ENCODE results near the gene PPM1N. TPM values are rescaled to one million over a fixed set of nuclear protein-coding genes. Genes with fewer than 3 reads are reported as not detected.

The PPM1N gene
- polyA plus RNA-seq, 3 donors: 1.3 to 4.3 (median 2.7) TPM

DNA sequence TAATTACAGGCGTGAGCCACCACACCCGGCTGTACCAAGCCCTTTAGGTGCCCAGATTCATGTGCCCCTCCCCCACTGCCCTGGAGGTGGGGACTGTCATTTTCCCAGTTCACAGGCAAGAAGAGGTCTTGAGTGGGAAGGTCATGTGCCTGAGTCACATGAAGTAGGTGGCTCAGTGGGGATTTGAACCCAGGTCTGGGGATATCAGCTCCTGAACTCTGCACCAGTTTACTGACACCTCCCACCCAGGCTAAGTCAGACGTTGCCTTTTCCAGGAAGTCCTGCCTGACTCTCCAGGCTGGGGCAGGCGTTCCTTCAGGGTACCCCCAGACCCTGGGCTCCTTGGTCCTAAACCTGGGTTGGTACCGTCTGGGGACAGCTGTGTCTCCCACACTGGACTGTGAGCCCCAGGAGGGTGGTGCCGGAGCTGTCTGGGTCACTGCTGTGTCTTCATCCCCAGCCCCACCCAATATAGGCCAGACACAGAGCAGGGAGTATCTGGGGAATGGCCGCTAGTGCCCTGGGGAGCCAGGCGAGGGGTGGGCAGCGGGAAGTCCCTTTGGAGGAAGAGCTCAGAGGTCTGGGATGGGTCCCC lies 17.7 kb downstream of the PPM1N start:
- Histone ChIP-seq H4K20me1 (ENCODE audit: insufficient read depth, low read length) (peaks cover 95% of the 10 kb centered on the region), H2AFZ (ENCODE audit: insufficient read depth, low read depth, low read length, poor library complexity, severe bottlenecking) (no peak overlapping the region), H3K9ac (ENCODE audit: insufficient read depth, low read length, poor library complexity, severe bottlenecking) (peak overlapping the region; percentile 68), H3K79me2 (ENCODE audit: insufficient read depth, low read length) (peaks cover 94% of the 10 kb centered on the region), H3K27ac (ENCODE audit: low read depth in 1 of 2, low read length in 2 of 2) (peak overlapping the region; percentile 84 to 96), H3K4me1 (ENCODE audit: control insufficient read depth in 1 of 2, insufficient read depth in 2 of 2, low read length in 2 of 2) (peaks cover 72 to 80% of the 10 kb centered on the region in 2 donors), H3K4me2 (replicated peaks; ENCODE audit: extremely low read depth, low read length, poor library complexity, severe bottlenecking) (peak overlapping the region; percentile 79), H3K27me3 (ENCODE audit: control insufficient read depth in 2 of 2, insufficient read depth in 2 of 2, low read length in 2 of 2) (no peaks in the 10 kb centered on the region), H3K9me3 (replicated peaks in 1 of 2; ENCODE audit: control insufficient read depth in 1 of 2, insufficient read depth in 1 of 2, low read length in 2 of 2) (no peaks in the 10 kb centered on the region), H3K36me3 (replicated peaks in 1 of 2; ENCODE audit: control insufficient read depth in 1 of 2, insufficient read depth in 2 of 2, low read length in 2 of 2) (peaks cover 38 to 57% of the 10 kb centered on the region in 2 donors), H3K4me3 (replicated peaks in 1 of 3; ENCODE audit: low read depth in 2 of 3, low read length in 3 of 3) (peak overlapping the region; percentile 2 to 100 (median 32))
- 0% methylated on average over 4 of the region's 9 CpGs for WGBS (ENCODE audit: insufficient coverage)
- intact Hi-C loops (cut with micrococcal nuclease): no loop called here
- Mint-ChIP-seq H3K27me3 (ENCODE audit: low read depth in 3 of 3) (no peaks in the 10 kb centered on the region), H3K4me3 (peak overlapping the region; percentile 74 to 80), H3K36me3 (peaks cover 52 to 86% of the 10 kb centered on the region in 2 donors), H3K27ac (peak overlapping the region; percentile 97 to 99 (median 99)), H3K9me3 (no peaks in the 10 kb centered on the region), H3K4me1 (peaks cover 75% of the 10 kb centered on the region)
- TF ChIP-seq, protein P1, sequence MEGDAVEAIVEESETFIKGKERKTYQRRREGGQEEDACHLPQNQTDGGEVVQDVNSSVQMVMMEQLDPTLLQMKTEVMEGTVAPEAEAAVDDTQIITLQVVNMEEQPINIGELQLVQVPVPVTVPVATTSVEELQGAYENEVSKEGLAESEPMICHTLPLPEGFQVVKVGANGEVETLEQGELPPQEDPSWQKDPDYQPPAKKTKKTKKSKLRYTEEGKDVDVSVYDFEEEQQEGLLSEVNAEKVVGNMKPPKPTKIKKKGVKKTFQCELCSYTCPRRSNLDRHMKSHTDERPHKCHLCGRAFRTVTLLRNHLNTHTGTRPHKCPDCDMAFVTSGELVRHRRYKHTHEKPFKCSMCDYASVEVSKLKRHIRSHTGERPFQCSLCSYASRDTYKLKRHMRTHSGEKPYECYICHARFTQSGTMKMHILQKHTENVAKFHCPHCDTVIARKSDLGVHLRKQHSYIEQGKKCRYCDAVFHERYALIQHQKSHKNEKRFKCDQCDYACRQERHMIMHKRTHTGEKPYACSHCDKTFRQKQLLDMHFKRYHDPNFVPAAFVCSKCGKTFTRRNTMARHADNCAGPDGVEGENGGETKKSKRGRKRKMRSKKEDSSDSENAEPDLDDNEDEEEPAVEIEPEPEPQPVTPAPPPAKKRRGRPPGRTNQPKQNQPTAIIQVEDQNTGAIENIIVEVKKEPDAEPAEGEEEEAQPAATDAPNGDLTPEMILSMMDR (IDR thresholded peaks at IDR 0.05): no peak
- peak; percentile 49 to 71 (median 68) for DNase-seq

DNA sequence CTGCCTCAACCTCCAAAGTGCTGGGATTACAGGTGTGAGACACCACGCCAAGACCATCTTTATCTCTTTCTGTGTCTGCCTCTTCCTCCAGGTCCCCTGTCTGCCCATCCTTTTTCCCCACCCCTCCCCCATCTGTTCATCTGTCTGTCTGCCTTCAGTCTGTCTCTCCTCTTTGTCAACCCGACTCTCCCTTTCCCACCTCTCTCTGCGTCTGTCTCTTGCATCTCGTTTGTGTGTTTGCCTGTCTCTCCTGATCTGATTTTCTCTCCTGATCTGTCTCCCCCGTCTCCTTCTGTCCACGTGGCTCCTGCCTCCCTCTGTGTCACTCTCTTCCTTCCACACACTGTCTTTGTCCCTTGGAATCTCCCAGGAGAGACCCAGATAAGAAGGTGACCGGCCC lies 19.0 kb downstream of the PPM1N start:
- H3K27me3 ChIP-seq (ENCODE audit: control insufficient read depth in 2 of 2, insufficient read depth in 2 of 2, low read length in 2 of 2): no peaks in the 10 kb centered on the region
- H3K27ac Mint-ChIP-seq: peak overlapping the region in 5 of 7 donors; percentile 60 to 99 (median 83)
- H3K4me1 Mint-ChIP-seq: peaks cover 72% of the 10 kb centered on the region
- no peak for DNase-seq
- H3K9me3 Mint-ChIP-seq: no peaks in the 10 kb centered on the region
- H3K4me3 ChIP-seq (replicated peaks in 1 of 3; ENCODE audit: low read depth in 2 of 3, low read length in 3 of 3): no peak overlapping the region
- no peak overlapping the region for H3K4me3 Mint-ChIP-seq
- H3K4me2 ChIP-seq (replicated peaks; ENCODE audit: extremely low read depth, low read length, poor library complexity, severe bottlenecking): no peak overlapping the region
- H3K79me2 ChIP-seq (ENCODE audit: insufficient read depth, low read length): peaks cover 92% of the 10 kb centered on the region
- H3K27ac ChIP-seq (ENCODE audit: low read depth in 1 of 2, low read length in 2 of 2): peak overlapping the region in 1 of 2 donors; percentile 3
- peaks cover 95% of the 10 kb centered on the region for H4K20me1 ChIP-seq (ENCODE audit: insufficient read depth, low read length)
- H3K36me3 ChIP-seq (replicated peaks in 1 of 2; ENCODE audit: control insufficient read depth in 1 of 2, insufficient read depth in 2 of 2, low read length in 2 of 2): peaks cover 51 to 61% of the 10 kb centered on the region in 2 donors
- no peak overlapping the region for H3K9ac ChIP-seq (ENCODE audit: insufficient read depth, low read length, poor library complexity, severe bottlenecking)
- peaks cover 72 to 80% of the 10 kb centered on the region in 2 donors for H3K4me1 ChIP-seq (ENCODE audit: control insufficient read depth in 1 of 2, insufficient read depth in 2 of 2, low read length in 2 of 2)
- no peaks in the 10 kb centered on the region for H3K9me3 ChIP-seq (replicated peaks in 1 of 2; ENCODE audit: control insufficient read depth in 1 of 2, insufficient read depth in 1 of 2, low read length in 2 of 2)
- no peaks in the 10 kb centered on the region for H3K27me3 Mint-ChIP-seq (ENCODE audit: low read depth in 3 of 3)
- peaks cover 51 to 85% of the 10 kb centered on the region in 2 donors for H3K36me3 Mint-ChIP-seq
- 84% methylated on average over 7 of the region's 7 CpGs for WGBS (ENCODE audit: insufficient coverage)
- no peak overlapping the region for H2AFZ ChIP-seq (ENCODE audit: insufficient read depth, low read depth, low read length, poor library complexity, severe bottlenecking)
- intact Hi-C loops (cut with micrococcal nuclease): no loop called here
- TF ChIP-seq, protein P1 (IDR thresholded peaks at IDR 0.05): no peak

Measured in CD14-positive monocyte (primary cell).